HG03354 (cell line): ENCODE data around the gene UCK1.

ENCODE experiments used
- ATAC-seq: cut with Tn5 transposase; IDR thresholded peaks from one replicate; pipeline ENCODE4 v1.9.1; 2021; ENCODE audit warnings: mild to moderate bottlenecking; ENCODE audit not compliant: unreplicated experiment, poor library complexity, severe bottlenecking

UCK1 gene

GRCh38 chr9:131530920-131531832, at the start of gene UCK1:
Gene UCK1, minus strand, starts transcription at chr9:131531263. Its CDS starts 89 bp downstream, at chr9:131531174.
- ATAC-seq = peak; percentile 85

GRCh38 chr9:131580358-131580757, 49.3 kb upstream of the UCK1 start:
- ATAC-seq = no peak

- ATAC-seq = no peak
Observed at GRCh38 chr9:131579789-131580211, 48.7 kb upstream of the UCK1 start.

GRCh38 chr9:131578731-131579504, 47.9 kb upstream of the UCK1 start:
- peak; percentile 65 for ATAC-seq

- no peak for ATAC-seq
Observed at GRCh38 chr9:131578021-131578420, 47.0 kb upstream of the UCK1 start.

GRCh38 chr9:131577005-131578000, 46.2 kb upstream of the UCK1 start:
- ATAC-seq = no peak

- ATAC-seq = no peak
Observed at GRCh38 chr9:131575946-131576853, 45.1 kb upstream of the UCK1 start.

- no peak for ATAC-seq
Observed at GRCh38 chr9:131574730-131575640, 43.9 kb upstream of the UCK1 start.

GRCh38 chr9:131567910-131568309, 36.8 kb upstream of the UCK1 start:
- no peak for ATAC-seq

- no peak for ATAC-seq
Observed at GRCh38 chr9:131566158-131566557, 35.1 kb upstream of the UCK1 start.

- ATAC-seq = no peak
Observed at GRCh38 chr9:131565369-131565768, 34.3 kb upstream of the UCK1 start.

- ATAC-seq = no peak
Observed at GRCh38 chr9:131562032-131562959, 31.2 kb upstream of the UCK1 start.

GRCh38 chr9:131559421-131560000, 28.4 kb upstream of the UCK1 start:
- ATAC-seq = no peak

- no peak for ATAC-seq
Observed at GRCh38 chr9:131557855-131558548, 26.9 kb upstream of the UCK1 start.

- ATAC-seq = no peak
Observed at GRCh38 chr9:131555841-131556673, 25.0 kb upstream of the UCK1 start.
